Mesothelial cell of epicardium (in vitro differentiated cells): Measurements from ENCODE around the gene SORL1. TPM values are rescaled to one million over a fixed set of nuclear protein-coding genes. Genes with fewer than 3 reads are reported as not detected.

Experiments used
- DNase-seq, 2 experiments: peaks; one replicate each; pipeline ENCODE4 v3.0.0; 2021; ENCODE audit warnings: low spot score in 2 of 2; ENCODE audit not compliant: unreplicated experiment in 2 of 2
- H3K27ac Mint-ChIP-seq: 2 replicates; pipeline ENCODE4 v1.8.0; 2021; ENCODE audit warnings: mixed read lengths
- H3K27me3 Mint-ChIP-seq: 2 replicates; pipeline ENCODE4 v1.8.0; 2021; ENCODE audit warnings: low read depth, mixed read lengths
- H3K36me3 Mint-ChIP-seq: 2 replicates; pipeline ENCODE4 v1.8.0; 2021; ENCODE audit warnings: mixed read lengths
- H3K4me1 Mint-ChIP-seq: 2 replicates; pipeline ENCODE4 v1.8.0; 2021; ENCODE audit warnings: mixed read lengths
- H3K4me3 Mint-ChIP-seq: 2 replicates; pipeline ENCODE4 v1.8.0; 2021; ENCODE audit warnings: mild to moderate bottlenecking, moderate library complexity, mixed read lengths
- H3K9me3 Mint-ChIP-seq: 2 replicates; pipeline ENCODE4 v1.8.0; 2021; ENCODE audit warnings: mixed read lengths
- total RNA-seq: library from RNA; stranded (reverse); gene quantifications from 3 replicates; pipeline ENCODE4 v1.2.1, GENCODE V29; 2021
- TF ChIP-seq, protein P1 (sequence below): fragments of 200-600 bp; sonication (generic); IDR thresholded peaks from one replicate; pipeline ENCODE4 v1.5.0; 2021; ENCODE audit warnings: antibody characterized with exemption; ENCODE audit not compliant: unreplicated experiment

SORL1 gene
- total RNA-seq, 1 donor from 2014 or later: 32.8 TPM

DNA sequence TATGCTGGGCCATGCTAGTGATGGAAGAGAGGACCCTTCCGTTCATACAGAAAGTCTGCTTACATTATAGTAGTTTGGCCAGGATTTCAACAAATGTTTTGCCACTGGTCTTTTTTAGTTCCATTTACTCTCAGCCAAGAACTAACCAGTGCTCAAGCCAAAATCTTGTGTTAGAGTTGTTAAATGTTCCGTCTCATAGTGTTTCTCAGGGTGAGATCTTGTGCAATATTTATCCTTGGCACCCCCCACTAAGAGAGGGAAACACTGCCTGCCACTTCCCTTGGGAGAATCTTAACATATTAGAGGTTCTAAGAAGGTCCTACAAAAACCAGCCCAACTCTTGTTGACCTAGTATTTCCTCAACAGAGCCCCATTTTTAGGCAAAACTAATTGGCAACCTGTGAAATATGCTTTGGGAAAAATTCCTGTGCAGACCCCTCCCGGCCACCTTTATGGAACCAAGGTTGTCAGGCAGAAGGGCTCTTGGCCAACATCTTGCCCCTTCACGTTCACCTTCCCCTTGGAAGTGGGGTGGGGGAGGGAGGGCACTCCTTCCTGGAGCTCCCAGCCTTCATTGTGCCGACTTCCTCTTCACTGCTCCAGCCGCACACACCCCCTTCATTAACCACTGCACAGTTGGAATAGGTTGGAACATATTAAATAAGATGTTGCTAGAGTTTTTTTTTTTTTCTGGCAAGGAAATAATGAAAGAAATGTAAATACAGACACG lies 173.8 kb downstream of the SORL1 start:
- Mint-ChIP-seq H3K9me3 (no peaks in the 10 kb centered on the region), H3K27ac (no peak overlapping the region), H3K27me3 (no peaks in the 10 kb centered on the region), H3K4me1 (no peaks in the 10 kb centered on the region), H3K4me3 (no peak overlapping the region), H3K36me3 (peaks cover 50% of the 10 kb centered on the region)
- TF ChIP-seq, protein P1, sequence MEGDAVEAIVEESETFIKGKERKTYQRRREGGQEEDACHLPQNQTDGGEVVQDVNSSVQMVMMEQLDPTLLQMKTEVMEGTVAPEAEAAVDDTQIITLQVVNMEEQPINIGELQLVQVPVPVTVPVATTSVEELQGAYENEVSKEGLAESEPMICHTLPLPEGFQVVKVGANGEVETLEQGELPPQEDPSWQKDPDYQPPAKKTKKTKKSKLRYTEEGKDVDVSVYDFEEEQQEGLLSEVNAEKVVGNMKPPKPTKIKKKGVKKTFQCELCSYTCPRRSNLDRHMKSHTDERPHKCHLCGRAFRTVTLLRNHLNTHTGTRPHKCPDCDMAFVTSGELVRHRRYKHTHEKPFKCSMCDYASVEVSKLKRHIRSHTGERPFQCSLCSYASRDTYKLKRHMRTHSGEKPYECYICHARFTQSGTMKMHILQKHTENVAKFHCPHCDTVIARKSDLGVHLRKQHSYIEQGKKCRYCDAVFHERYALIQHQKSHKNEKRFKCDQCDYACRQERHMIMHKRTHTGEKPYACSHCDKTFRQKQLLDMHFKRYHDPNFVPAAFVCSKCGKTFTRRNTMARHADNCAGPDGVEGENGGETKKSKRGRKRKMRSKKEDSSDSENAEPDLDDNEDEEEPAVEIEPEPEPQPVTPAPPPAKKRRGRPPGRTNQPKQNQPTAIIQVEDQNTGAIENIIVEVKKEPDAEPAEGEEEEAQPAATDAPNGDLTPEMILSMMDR: no peak
- DNase-seq: no peak

DNA sequence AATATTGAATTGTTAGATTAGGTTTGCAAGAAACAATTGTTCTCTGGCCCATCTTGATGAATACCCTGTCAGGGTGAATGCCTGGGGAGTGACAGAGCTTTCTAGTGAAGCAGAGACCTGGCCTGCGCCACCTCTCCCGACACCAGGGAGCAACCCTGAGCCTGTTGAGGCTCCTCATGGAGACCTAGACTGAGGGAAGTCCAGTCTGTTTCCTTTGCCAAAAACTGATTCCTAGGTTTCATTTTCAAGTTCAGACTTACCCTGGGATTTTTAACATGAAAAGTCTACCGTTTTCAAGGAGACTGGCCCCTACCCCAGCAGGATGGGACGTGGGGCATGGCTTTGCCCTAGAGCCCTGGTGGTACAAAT lies 174.4 kb downstream of the SORL1 start:
- Mint-ChIP-seq H3K27me3 (no peaks in the 10 kb centered on the region), H3K4me1 (no peaks in the 10 kb centered on the region), H3K4me3 (no peak overlapping the region), H3K9me3 (no peaks in the 10 kb centered on the region), H3K27ac (no peak overlapping the region), H3K36me3 (peaks cover 44% of the 10 kb centered on the region)
- TF ChIP-seq, protein P1: no peak
- DNase-seq: no peak

DNA sequence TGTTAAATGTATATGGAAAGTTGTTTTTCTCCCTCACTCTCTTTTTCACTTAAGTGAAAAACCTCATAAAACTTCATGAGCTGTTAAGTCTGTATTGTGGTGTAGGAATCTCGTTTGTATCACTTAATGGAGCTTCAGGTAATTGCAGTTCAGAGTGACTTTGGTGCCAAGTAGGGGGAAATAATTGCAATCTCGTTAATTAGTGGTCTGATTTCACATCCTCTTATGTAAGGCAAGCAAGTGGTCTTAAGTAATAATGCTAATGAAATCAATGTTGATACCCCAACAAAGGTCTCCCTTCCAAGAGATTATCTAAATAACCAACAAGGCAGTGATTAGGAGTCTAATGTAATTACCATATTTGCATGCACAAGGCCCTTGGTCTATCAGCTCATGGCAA lies 174.9 kb downstream of the SORL1 start:
- H3K36me3 Mint-ChIP-seq: peaks cover 40% of the 10 kb centered on the region
- no peak overlapping the region for H3K4me3 Mint-ChIP-seq
- no peak for DNase-seq
- H3K27me3 Mint-ChIP-seq: no peaks in the 10 kb centered on the region
- H3K4me1 Mint-ChIP-seq: no peaks in the 10 kb centered on the region
- no peak overlapping the region for H3K27ac Mint-ChIP-seq
- TF ChIP-seq, protein P1: no peak
- no peaks in the 10 kb centered on the region for H3K9me3 Mint-ChIP-seq

DNA sequence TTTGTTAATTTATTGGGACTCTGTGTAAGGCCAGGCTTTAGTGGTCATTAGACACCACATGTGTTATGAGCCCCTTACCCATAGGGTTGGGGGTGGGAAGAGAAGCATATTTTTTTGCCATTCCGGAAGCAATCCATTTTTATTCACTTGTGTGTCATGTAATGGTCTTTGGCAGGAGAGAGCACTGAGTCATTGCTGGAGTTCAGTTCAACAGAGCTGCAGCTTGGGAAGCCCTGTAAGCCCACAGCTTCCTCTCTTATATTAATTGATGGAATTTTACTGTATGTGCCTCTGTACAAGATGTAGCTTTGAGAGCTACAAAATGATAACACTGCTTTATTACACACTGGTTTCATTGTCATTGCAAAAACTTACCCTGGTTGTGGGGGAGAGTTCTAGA lies 177.9 kb downstream of the SORL1 start:
- H3K27me3 Mint-ChIP-seq: no peaks in the 10 kb centered on the region
- H3K4me1 Mint-ChIP-seq: peaks cover 7% of the 10 kb centered on the region
- no peaks in the 10 kb centered on the region for H3K9me3 Mint-ChIP-seq
- H3K36me3 Mint-ChIP-seq: peaks cover 28% of the 10 kb centered on the region
- no peak overlapping the region for H3K4me3 Mint-ChIP-seq
- H3K27ac Mint-ChIP-seq: no peak overlapping the region
- TF ChIP-seq, protein P1: no peak
- no peak for DNase-seq

DNA sequence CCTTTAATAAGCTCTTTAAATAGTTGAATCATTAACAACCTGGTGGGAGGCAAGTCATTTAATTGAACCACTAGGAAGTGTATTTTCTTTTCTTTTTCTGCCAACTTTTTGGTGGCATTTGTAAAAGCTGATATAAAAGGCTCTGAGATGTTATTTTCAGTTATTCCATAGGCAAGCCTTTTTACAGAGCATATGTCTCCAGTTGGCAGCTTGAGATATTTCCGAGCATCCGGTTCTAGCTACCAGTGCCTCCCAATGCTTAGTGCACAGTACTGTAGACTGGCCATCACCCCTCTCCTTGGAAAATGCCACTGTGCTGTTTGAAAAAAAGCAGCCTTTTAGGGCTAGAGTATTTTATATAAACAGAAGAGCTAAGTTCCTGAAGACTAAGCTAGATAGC lies 179.3 kb downstream of the SORL1 start:
- peaks cover 19% of the 10 kb centered on the region for H3K36me3 Mint-ChIP-seq
- H3K4me1 Mint-ChIP-seq: peaks cover 16% of the 10 kb centered on the region
- H3K27ac Mint-ChIP-seq: no peak overlapping the region
- no peak overlapping the region for H3K4me3 Mint-ChIP-seq
- TF ChIP-seq, protein P1: no peak
- no peaks in the 10 kb centered on the region for H3K9me3 Mint-ChIP-seq
- no peaks in the 10 kb centered on the region for H3K27me3 Mint-ChIP-seq
- no peak for DNase-seq
